Endometrial microvascular endothelial cells (primary cell): Measurements from ENCODE around the gene LRRC45. TPM values are rescaled to one million over a fixed set of nuclear protein-coding genes. Genes with fewer than 3 reads are reported as not detected.

Experiments
- in situ Hi-C: cut with HindIII; loops from 2 replicates; pipeline ENCODE4 v1.10.0; 2017; ENCODE audit warnings: low sequenced_read_pairs, low pct_unique_long_range_greater_than_20kb; ENCODE audit errors: inconsistent ontology term
- total RNA-seq: library from RNA; depleted of rRNA; stranded (reverse); fragments of >200 nt; gene quantifications from one replicate; pipeline ENCODE4 v1.2.3, GENCODE V29; 2015; ENCODE audit errors: inconsistent ontology term

Gene LRRC45
- total RNA-seq, 1 donor from 2014 or later: 23.0 TPM

GRCh38 chr17:82015311-82015971, 7.7 kb upstream of the LRRC45 start:
- in situ Hi-C loops: no loop called here

GRCh38 chr17:82016061-82016874, 6.8 kb upstream of the LRRC45 start:
- in situ Hi-C loops: no loop called here

- in situ Hi-C loops: no loop called here
Observed at GRCh38 chr17:82016875-82017459, 6.1 kb upstream of the LRRC45 start.

GRCh38 chr17:82017612-82018151, 5.4 kb upstream of the LRRC45 start:
- in situ Hi-C loops: no loop called here

GRCh38 chr17:82018152-82018988, 4.7 kb upstream of the LRRC45 start:
- in situ Hi-C loops: no loop called here

GRCh38 chr17:82018989-82019689, 4.0 kb upstream of the LRRC45 start:
- in situ Hi-C loops: no loop called here

GRCh38 chr17:82019690-82020571, 3.2 kb upstream of the LRRC45 start:
- in situ Hi-C loops: no loop called here

GRCh38 chr17:82020572-82021106, 2.5 kb upstream of the LRRC45 start:
- in situ Hi-C loops: no loop called here

GRCh38 chr17:82021107-82021899, 1.8 kb upstream of the LRRC45 start:
- in situ Hi-C loops: no loop called here

- in situ Hi-C loops: no loop called here
Observed at GRCh38 chr17:82021900-82022309, 1.2 kb upstream of the LRRC45 start.

GRCh38 chr17:82022310-82022980, 660 bp upstream of the LRRC45 start, which contains the start of gene CENPX:
Gene CENPX, minus strand, starts transcription at chr17:82022878. Its CDS starts 17 bp downstream, at chr17:82022861.
- in situ Hi-C loops: no loop called here

GRCh38 chr17:82023447-82024241, 539 bp downstream of the LRRC45 start:
- in situ Hi-C loops: no loop called here

- in situ Hi-C loops: no loop called here
Observed at GRCh38 chr17:82024859-82025258, 1.8 kb downstream of the LRRC45 start.

GRCh38 chr17:82025401-82026107, 2.4 kb downstream of the LRRC45 start:
- in situ Hi-C loops: no loop called here
